HG02571 (cell line): Measurements from ENCODE around the gene ECI1.
"Not testable (repeated sequence)": the region's sequence is repeated elsewhere in the genome, so short reads cannot be mapped to it uniquely, and the experiment has no call there.

Source experiments
- ATAC-seq: cut with Tn5 transposase; IDR thresholded peaks from one replicate; pipeline ENCODE4 v1.9.1; 2021; ENCODE audit warnings: mild to moderate bottlenecking, moderate library complexity; ENCODE audit not compliant: unreplicated experiment

ECI1 gene

DNA sequence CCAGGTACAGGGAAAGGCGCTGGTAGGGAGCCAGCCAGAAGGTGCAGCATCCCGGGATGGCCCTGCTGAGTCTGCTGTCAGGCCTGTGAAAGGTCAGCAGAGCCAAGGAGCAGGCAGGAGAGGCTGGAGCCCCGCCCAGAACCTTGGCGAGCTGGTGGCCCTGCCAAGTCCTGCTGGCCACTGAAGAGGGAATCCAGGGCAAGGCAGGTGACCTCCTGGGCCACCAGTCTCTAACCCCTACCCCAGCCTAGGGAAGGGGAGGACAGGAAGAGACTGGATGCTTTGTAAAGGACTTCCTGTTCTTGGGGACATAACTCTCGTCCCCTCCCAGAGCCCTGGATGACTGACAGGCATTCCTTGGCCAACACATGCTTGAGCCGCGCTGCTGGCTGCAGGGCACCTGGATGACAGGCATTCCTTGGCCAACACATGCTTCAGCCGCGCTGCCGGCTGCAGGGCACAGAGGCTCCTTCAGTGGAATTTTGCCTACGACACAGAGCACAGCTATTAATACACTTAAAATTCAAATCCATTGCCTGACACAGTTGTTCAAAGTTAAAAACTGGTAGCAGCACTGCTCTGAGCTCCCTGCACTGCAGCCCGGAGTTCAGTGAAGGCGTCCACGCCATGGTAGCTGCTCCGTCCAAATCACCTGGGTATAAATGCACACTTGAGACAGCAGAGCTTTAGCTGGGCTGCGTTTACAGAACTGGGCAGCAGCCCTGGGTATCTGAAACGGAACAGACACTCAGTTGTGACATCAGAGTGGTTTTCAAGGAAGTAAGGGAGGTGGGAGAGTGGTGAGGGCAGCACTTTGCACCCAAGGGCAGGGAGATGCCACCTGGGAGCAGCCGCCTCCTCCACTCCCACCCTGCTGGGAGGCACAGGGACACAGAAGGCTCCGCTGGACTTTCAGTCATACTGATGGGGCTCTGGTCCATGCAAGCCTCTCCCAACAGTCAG is 38.7 kb downstream of the ECI1 start:
- no peak for ATAC-seq

DNA sequence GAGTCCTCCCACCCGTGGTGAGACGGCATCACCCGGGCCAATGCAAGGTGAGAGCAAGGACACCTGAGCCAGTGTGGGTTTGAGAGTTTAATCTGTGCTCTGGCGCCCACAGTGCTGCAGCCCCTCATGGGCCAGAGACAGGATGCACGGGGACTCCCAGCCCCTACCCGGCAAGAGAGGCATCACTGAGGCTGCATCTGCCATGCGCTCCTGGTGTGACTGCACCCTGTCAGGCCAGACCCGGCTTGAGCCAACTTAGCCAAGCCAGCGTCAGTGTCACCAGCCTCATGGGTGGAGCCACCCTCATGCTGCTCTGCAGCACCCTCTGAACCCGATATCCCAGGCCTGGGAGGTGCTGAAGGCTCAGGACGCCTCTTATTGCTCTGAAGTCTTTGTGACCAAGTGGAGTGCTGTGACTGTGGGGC is 39.5 kb downstream of the ECI1 start:
- ATAC-seq, result no peak

- ATAC-seq, result no peak
Observed at GRCh38 chr16:2210386-2211365, 40.7 kb downstream of the ECI1 start, which contains the start of gene BRICD5. Gene BRICD5, minus strand, starts transcription at chr16:2210863. Its CDS starts 30 bp downstream, at chr16:2210833.

DNA sequence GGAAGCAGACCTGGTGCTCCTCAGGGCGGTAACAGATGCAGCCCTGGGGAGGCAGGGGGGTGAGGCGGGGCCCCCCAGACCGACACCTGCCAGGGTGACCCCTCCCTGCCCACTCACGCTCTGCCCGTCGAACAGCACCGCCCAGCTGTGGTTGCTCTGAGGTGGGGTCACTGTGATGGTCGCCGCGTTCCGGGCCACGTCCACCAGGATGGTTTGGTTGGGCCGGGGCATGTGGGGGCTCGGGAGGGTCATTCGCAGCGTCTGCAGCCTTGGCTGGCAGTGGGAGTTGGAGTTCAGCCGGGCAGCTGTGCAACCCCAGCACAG is 41.4 kb downstream of the ECI1 start:
- no peak for ATAC-seq

- ATAC-seq, result no peak
Observed at GRCh38 chr16:2209258-2210008, 42.0 kb downstream of the ECI1 start.

DNA sequence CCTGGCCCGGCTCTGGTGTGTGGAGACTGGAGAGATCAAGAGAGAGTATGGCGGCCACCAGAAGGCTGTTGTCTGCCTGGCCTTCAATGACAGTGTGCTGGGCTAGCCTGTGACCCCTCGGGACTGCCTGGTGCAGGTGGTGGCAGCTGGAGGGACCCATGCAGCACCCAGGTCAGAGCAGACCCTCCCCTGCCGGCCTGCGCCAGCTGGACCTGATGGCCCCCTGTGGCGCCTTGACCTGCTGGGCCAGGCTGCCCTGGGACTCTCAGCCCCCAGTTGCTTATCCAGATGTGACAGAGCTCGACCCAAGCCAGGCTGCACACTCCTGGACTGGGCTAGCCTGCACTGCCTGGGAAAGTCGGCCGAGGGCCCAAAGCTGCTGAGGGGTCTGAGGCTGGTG is 42.6 kb downstream of the ECI1 start:
- no peak for ATAC-seq

- no peak for ATAC-seq
Observed at GRCh38 chr16:2208308-2208707, 43.1 kb downstream of the ECI1 start.

- ATAC-seq, result no peak
Observed at GRCh38 chr16:2207872-2208271, 43.5 kb downstream of the ECI1 start.

DNA sequence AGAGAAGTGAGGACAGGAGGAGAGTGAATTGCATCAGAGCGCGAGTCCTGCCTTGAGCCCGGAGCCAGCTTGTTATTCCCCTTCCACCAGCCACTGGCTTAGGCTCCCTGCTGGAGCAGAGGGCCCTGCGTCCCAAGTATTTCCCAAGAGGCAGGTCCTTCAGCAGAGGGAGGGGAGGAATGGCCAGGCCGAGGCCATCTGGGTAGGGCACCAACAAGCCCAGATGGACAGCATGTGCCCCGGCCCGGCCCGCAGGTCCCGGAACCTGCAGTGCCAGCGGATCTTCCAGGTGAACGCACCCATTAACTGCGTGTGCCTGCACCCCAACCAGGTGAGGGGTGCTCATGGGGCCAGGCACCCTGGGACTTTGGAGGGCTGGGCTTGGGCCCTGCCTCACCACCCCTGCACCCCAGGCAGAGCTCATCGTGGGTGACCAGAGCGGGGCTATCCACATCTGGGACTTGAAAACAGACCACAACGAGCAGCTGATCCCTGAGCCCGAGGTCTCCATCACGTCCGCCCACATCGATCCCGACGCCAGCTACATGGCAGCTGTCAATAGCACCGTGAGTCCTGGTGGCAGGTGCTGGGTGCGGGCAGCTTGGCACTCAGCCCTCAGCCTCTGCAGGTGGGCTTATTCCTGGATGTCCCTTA is 44.5 kb downstream of the ECI1 start:
- ATAC-seq, result no peak

DNA sequence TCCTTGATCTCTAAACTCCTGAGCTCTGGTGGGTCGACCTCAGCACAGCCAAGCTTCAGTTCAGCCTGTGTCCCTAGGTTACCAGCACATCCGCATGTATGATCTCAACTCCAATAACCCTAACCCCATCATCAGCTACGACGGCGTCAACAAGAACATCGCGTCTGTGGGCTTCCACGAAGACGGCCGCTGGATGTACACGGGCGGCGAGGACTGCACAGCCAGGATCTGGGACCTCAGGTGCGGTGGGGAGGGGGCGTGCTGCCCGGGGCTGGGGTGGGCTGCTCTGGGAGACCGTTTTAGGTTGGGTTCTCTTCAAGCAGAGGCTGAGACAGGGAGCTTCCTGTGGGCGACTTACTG is 45.0 kb downstream of the ECI1 start:
- ATAC-seq, result no peak

- peak; percentile 14 for ATAC-seq
Observed at GRCh38 chr16:2205967-2206313, 45.4 kb downstream of the ECI1 start.

GRCh38 chr16:2205104-2205966 is 46.1 kb downstream of the ECI1 start, which contains the start of gene MLST8:
Gene MLST8, plus strand, starts transcription at chr16:2205454. Its CDS starts 632 bp downstream, at chr16:2206086.
- ATAC-seq, result peak; percentile 68

DNA sequence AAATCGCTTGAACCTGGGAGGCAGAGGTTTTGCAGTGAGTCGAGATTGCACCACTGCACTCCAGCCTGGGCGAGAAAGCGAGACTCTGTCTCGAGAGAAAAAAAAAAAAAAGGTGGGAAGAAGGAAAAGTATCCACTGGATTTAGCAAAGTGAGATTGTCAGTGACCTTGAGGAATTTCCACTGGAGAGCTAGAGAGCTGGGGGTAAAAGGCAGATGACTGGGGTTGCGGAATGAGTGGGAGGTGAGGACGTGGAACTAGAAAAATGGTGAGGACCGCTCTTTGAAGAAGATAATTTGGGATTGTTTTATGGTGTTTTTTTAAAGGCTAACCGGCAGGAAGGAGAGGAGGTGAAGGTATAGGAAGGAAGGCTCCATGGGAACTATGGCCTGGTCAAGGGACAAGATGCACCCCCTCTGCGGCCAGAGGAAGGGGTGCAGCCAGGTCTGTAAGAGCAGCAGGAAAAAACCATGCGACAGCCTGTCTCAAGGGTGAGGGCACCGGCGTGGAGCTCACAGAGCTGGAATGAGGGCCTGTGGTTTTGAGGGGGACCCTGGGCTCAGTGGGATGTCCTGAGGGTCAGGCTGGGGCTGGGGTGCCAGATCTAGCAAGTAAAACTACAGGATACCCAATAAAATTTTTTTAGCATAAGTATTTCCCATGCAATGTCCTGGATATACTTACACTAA is 46.8 kb downstream of the ECI1 start:
- ATAC-seq, result no peak

DNA sequence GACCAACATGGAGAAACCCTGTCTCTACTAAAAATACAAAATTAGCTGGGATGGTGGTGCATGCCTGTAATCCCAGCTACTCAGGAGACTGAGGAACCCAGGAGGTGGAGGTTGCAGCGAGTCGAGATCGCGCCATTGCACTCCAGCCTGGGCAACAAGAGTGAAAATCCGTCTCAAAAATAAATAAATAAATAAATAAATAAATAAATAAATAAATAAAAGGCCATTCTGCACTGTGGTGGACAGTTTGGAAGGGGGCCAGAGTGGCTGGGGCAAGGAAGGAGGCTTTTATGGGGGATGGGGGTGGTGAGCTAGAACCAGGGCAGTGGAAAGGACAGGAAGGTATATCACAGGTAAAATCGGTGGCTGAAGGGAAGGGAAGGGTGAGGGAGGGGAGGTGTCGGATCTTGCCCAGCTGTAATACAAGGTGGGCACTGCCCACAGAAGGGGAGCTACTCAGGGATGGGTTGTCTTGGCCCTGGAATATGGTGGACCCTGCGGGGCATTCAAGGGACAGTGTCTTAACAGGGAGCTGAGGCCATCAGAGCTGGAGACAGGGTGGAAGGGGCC is 48.2 kb downstream of the ECI1 start:
- ATAC-seq, result not testable (repeated sequence)

GRCh38 chr16:2200313-2200712 is 51.1 kb downstream of the ECI1 start:
- no peak for ATAC-seq

- no peak for ATAC-seq
Observed at GRCh38 chr16:2199621-2200139, 51.7 kb downstream of the ECI1 start.

DNA sequence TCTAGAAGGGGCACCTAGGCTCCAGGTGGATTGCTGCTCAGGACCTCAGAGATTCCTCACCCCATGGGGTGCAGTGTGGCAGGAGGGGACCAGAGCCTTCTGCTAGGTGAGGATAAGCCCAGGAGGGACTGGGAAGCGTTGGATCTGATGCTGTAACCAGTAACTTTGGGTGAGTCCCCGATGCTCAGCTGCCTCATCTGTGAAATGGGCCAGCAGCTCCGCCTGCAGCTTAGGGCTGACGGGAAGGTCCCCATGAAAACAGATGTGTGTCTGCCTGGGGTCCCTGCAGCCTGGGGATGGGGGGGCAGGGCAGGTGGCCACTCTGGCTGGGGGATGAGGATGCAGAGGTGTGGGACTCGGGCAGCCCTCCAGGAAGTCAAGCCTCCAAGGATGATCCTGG is 52.3 kb downstream of the ECI1 start:
- ATAC-seq, result no peak

DNA sequence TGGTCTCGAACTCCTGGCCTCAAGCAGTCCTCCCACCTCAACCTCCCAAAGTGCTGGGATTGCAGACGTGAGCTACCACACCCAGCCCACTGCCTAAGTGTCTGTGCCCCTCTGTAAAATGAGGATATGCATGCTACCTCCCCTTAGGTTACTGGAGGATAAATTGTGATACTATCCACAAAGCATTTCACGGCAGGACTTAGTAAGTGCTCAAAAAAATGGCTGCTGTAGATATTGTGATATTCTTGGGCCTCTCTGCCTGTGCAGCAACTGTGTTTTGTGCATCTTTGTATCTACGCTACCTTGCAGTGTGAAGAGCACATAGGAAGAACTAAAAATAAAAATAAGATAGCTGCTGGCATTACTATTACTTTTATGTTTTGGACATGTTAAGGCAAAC is 53.1 kb downstream of the ECI1 start:
- no peak for ATAC-seq
